ENCODE results near the gene SUGP1.
A peak's percentile ranks its signal among the peaks of the same experiment; 100 is the strongest.

SUGP1 gene

DNA sequence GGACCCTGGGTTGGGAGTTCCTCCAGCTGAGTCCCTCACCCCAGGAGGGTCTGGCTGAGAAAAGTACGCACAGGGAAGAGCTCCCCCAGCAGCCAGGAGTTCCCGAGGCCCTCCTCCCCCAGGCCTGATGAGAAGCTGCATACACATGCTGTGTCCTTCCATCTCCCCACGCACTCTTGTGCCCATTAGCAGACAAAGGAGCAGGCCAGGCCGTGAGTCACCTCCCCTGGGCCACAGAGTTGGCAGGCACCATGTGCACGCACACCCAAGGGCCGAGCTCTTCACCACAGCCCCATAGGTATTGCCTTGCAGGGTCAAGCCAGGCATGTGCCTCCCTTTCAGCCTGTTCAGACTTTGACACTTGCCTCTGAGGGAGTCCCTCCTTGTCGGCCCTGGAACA lies 17.8 kb upstream of the SUGP1 start:
- no peaks in the 10 kb centered on the region for H3K9me3 ChIP-seq (ENCODE audit: control insufficient read depth, insufficient read depth, low read length)
- no peaks in the 10 kb centered on the region for H3K27me3 ChIP-seq (ENCODE audit: control insufficient read depth, insufficient read depth, low read length)
- no peaks in the 10 kb centered on the region for H3K4me1 ChIP-seq (ENCODE audit: control insufficient read depth, insufficient read depth, low read length)
- no peak overlapping the region for H3K4me3 ChIP-seq (ENCODE audit: low read depth, low read length)
- H3K27ac ChIP-seq (ENCODE audit: low read depth, low read length): no peak overlapping the region
- H3K9ac ChIP-seq (ENCODE audit: low read depth, low read length): no peak overlapping the region
- peaks cover 81% of the 10 kb centered on the region for H3K36me3 ChIP-seq (ENCODE audit: control insufficient read depth, insufficient read depth, low read length)

DNA sequence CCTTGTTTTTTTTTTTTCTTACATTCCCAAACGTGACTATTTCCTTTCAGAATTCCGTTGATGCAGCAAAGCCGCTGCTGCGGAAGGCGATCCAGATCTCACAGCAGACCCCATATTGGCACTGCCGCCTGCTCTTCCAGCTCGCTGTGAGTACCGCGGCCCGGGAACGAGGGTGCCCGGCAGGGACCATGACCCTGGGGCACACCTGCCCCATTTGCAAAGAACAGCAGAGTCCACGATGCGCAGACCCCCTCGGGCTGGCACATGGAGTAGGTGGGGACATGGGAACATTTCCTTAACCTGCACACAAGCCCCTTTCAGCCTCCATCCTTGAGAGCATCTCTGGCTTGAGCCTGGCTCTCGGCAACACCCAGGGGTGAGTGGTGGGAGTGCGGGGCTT lies 16.8 kb upstream of the SUGP1 start:
- no peaks in the 10 kb centered on the region for H3K9me3 ChIP-seq (ENCODE audit: control insufficient read depth, insufficient read depth, low read length)

GRCh38 chr19:19336597-19336996 lies 16.3 kb upstream of the SUGP1 start:
- Histone ChIP-seq H3K27me3 (ENCODE audit: control insufficient read depth, insufficient read depth, low read length) (no peaks in the 10 kb centered on the region), H3K9me3 (ENCODE audit: control insufficient read depth, insufficient read depth, low read length) (no peaks in the 10 kb centered on the region), H3K4me1 (ENCODE audit: control insufficient read depth, insufficient read depth, low read length) (no peaks in the 10 kb centered on the region), H3K4me3 (ENCODE audit: low read depth, low read length) (no peak overlapping the region), H3K27ac (ENCODE audit: low read depth, low read length) (no peak overlapping the region), H3K9ac (ENCODE audit: low read depth, low read length) (no peak overlapping the region), H3K36me3 (ENCODE audit: control insufficient read depth, insufficient read depth, low read length) (peaks cover 85% of the 10 kb centered on the region)

More for the DNA sequence above, 16.8 kb upstream of the SUGP1 start:
- Histone ChIP-seq H3K4me3 (ENCODE audit: low read depth, low read length) (no peak overlapping the region), H3K27me3 (ENCODE audit: control insufficient read depth, insufficient read depth, low read length) (no peaks in the 10 kb centered on the region), H3K4me1 (ENCODE audit: control insufficient read depth, insufficient read depth, low read length) (no peaks in the 10 kb centered on the region), H3K27ac (ENCODE audit: low read depth, low read length) (no peak overlapping the region), H3K36me3 (ENCODE audit: control insufficient read depth, insufficient read depth, low read length) (peaks cover 85% of the 10 kb centered on the region), H3K9ac (ENCODE audit: low read depth, low read length) (no peak overlapping the region)

DNA sequence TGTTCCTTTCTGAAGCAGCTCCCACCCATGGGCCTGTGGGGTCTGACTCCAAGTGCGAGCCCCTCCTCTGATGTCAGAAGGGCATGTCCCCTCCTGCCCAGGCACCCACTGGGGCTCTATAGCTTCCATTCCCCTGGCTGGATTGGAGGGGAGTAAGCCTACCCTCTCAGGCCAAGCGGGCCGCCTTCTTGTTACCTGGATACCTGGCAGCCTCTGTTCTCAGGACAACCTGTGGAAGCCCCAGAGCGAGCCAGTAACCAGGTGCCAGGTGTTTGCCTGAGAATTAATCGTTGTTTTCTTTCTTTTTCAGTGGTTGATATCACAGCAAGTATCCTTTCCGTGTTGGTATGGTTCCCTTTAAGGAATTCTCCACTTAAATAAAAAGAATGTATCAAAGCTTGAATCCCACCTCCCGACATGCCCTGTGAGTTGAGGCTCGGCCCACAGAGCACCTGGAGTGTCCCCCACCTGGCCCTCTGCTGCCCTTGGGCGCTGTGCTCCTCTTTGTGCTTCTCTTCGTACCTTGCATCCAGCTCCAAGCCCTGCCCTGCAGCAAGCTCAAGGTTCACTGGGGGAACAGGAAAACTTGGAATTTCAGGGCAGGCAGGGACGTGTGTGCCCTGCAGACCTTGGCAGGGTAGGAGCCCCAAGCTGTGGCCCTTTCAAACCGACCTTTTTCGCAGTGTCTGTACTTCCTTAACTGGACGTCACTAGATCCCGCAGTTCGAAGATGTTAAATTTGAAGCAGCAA lies 15.3 kb upstream of the SUGP1 start:
- no peaks in the 10 kb centered on the region for H3K9me3 ChIP-seq (ENCODE audit: control insufficient read depth, insufficient read depth, low read length)
- H3K36me3 ChIP-seq (ENCODE audit: control insufficient read depth, insufficient read depth, low read length): peaks cover 84% of the 10 kb centered on the region
- H3K9ac ChIP-seq (ENCODE audit: low read depth, low read length): no peak overlapping the region
- no peak overlapping the region for H3K4me3 ChIP-seq (ENCODE audit: low read depth, low read length)
- no peak overlapping the region for H3K27ac ChIP-seq (ENCODE audit: low read depth, low read length)
- no peaks in the 10 kb centered on the region for H3K27me3 ChIP-seq (ENCODE audit: control insufficient read depth, insufficient read depth, low read length)
- no peaks in the 10 kb centered on the region for H3K4me1 ChIP-seq (ENCODE audit: control insufficient read depth, insufficient read depth, low read length)

GRCh38 chr19:19334989-19335344 lies 14.7 kb upstream of the SUGP1 start:
- no peaks in the 10 kb centered on the region for H3K27me3 ChIP-seq (ENCODE audit: control insufficient read depth, insufficient read depth, low read length)
- no peak overlapping the region for H3K27ac ChIP-seq (ENCODE audit: low read depth, low read length)
- no peaks in the 10 kb centered on the region for H3K4me1 ChIP-seq (ENCODE audit: control insufficient read depth, insufficient read depth, low read length)
- H3K9ac ChIP-seq (ENCODE audit: low read depth, low read length): no peak overlapping the region
- no peaks in the 10 kb centered on the region for H3K9me3 ChIP-seq (ENCODE audit: control insufficient read depth, insufficient read depth, low read length)
- no peak overlapping the region for H3K4me3 ChIP-seq (ENCODE audit: low read depth, low read length)
- peaks cover 89% of the 10 kb centered on the region for H3K36me3 ChIP-seq (ENCODE audit: control insufficient read depth, insufficient read depth, low read length)

- Histone ChIP-seq H3K9ac (ENCODE audit: low read depth, low read length) (no peak overlapping the region), H3K36me3 (ENCODE audit: control insufficient read depth, insufficient read depth, low read length) (peaks cover 90% of the 10 kb centered on the region), H3K27ac (ENCODE audit: low read depth, low read length) (no peak overlapping the region), H3K4me1 (ENCODE audit: control insufficient read depth, insufficient read depth, low read length) (no peaks in the 10 kb centered on the region), H3K9me3 (ENCODE audit: control insufficient read depth, insufficient read depth, low read length) (no peaks in the 10 kb centered on the region), H3K4me3 (ENCODE audit: low read depth, low read length) (no peak overlapping the region), H3K27me3 (ENCODE audit: control insufficient read depth, insufficient read depth, low read length) (no peaks in the 10 kb centered on the region)
These were observed 14.0 kb upstream of the SUGP1 start for GRCh38 chr19:19334063-19334988.

DNA sequence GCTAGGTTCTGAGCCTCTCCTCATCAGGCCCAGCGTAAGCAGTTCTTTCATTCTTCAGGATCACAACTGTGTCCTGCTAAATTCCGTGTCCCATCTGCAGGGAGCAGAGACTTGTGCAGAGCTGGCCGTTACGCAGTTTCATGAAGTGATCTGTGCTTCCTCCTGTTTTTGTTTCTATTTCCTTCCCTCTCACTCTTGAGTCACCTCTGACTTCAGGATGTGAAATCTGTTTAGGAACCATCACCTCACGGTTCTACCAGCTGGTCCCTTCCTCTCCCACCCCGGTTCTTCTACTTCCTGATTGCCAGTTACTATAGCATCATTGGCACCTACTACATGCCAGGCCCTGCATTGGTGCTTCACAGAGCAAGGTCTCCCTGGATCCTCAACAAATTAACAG lies 8.8 kb upstream of the SUGP1 start:
- no peak overlapping the region for H3K9ac ChIP-seq (ENCODE audit: low read depth, low read length)

GRCh38 chr19:19327672-19328071 lies 7.4 kb upstream of the SUGP1 start:
- H3K36me3 ChIP-seq (ENCODE audit: control insufficient read depth, insufficient read depth, low read length): peaks cover 67% of the 10 kb centered on the region
- no peaks in the 10 kb centered on the region for H3K4me1 ChIP-seq (ENCODE audit: control insufficient read depth, insufficient read depth, low read length)
- no peaks in the 10 kb centered on the region for H3K9me3 ChIP-seq (ENCODE audit: control insufficient read depth, insufficient read depth, low read length)
- H3K27me3 ChIP-seq (ENCODE audit: control insufficient read depth, insufficient read depth, low read length): no peaks in the 10 kb centered on the region
- no peak overlapping the region for H3K9ac ChIP-seq (ENCODE audit: low read depth, low read length)
- H3K4me3 ChIP-seq (ENCODE audit: low read depth, low read length): no peak overlapping the region
- H3K27ac ChIP-seq (ENCODE audit: low read depth, low read length): no peak overlapping the region

More for the DNA sequence above, 8.8 kb upstream of the SUGP1 start:
- Histone ChIP-seq H3K4me1 (ENCODE audit: control insufficient read depth, insufficient read depth, low read length) (no peaks in the 10 kb centered on the region), H3K36me3 (ENCODE audit: control insufficient read depth, insufficient read depth, low read length) (peaks cover 69% of the 10 kb centered on the region), H3K27ac (ENCODE audit: low read depth, low read length) (no peak overlapping the region), H3K4me3 (ENCODE audit: low read depth, low read length) (no peak overlapping the region), H3K27me3 (ENCODE audit: control insufficient read depth, insufficient read depth, low read length) (no peaks in the 10 kb centered on the region), H3K9me3 (ENCODE audit: control insufficient read depth, insufficient read depth, low read length) (no peaks in the 10 kb centered on the region)

- Histone ChIP-seq H3K27me3 (ENCODE audit: control insufficient read depth, insufficient read depth, low read length) (no peaks in the 10 kb centered on the region), H3K9me3 (ENCODE audit: control insufficient read depth, insufficient read depth, low read length) (no peaks in the 10 kb centered on the region), H3K4me1 (ENCODE audit: control insufficient read depth, insufficient read depth, low read length) (no peaks in the 10 kb centered on the region), H3K27ac (ENCODE audit: low read depth, low read length) (no peak overlapping the region), H3K9ac (ENCODE audit: low read depth, low read length) (no peak overlapping the region), H3K4me3 (ENCODE audit: low read depth, low read length) (no peak overlapping the region), H3K36me3 (ENCODE audit: control insufficient read depth, insufficient read depth, low read length) (peaks cover 39% of the 10 kb centered on the region)
These were observed 3.9 kb upstream of the SUGP1 start for GRCh38 chr19:19324059-19324770.

DNA sequence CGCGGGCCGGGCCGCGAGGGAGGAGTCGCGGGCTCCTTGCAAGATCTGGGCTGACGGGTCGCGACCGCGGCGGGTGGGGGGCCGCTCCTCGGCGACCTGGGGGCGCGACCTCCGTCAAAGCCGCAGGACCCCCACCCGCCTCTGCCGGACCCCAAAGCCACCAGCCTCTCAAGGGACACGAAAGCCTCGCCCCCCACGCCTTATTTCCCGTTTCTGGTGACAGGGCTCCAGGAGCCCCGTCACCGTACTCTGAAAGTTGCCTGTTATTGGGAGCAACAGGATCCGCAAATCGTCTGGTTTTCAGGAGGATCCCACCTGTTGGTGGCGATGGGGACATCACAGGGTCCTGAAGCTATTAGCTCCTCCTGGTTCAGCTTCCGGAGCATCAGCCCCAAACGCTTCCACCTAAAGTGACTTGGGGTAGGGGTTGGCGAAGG lies 850 bp upstream of the SUGP1 start:
- no peaks in the 10 kb centered on the region for H3K27me3 ChIP-seq (ENCODE audit: control insufficient read depth, insufficient read depth, low read length)
- H3K4me3 ChIP-seq (ENCODE audit: low read depth, low read length): peak overlapping the region; percentile 97
- no peaks in the 10 kb centered on the region for H3K9me3 ChIP-seq (ENCODE audit: control insufficient read depth, insufficient read depth, low read length)
- peaks cover 34% of the 10 kb centered on the region for H3K36me3 ChIP-seq (ENCODE audit: control insufficient read depth, insufficient read depth, low read length)
- no peaks in the 10 kb centered on the region for H3K4me1 ChIP-seq (ENCODE audit: control insufficient read depth, insufficient read depth, low read length)
- peak overlapping the region; percentile 99 for H3K9ac ChIP-seq (ENCODE audit: low read depth, low read length)
- peak overlapping the region; percentile 95 for H3K27ac ChIP-seq (ENCODE audit: low read depth, low read length)

Data from HUES48 (cell line).